Stomach (tissue), 4 donors: ENCODE measurements around the gene EFNA3.

Source experiments
- POLR2AphosphoS5 ChIP-seq, 3 donors: sonication (generic); formaldehyde crosslinking; IDR thresholded peaks; one replicate each; pipeline ENCODE4 v1.6.1; 2016; ENCODE audit warnings: antibody characterized with exemption in 3 of 3
- TF ChIP-seq, protein P1 (sequence below), 7 experiments: fragments of 450-650 bp in 4 of 7; fragments of 200-600 bp in 3 of 7; sonication (generic) in 3 of 7; IDR thresholded peaks; one replicate each; pipeline ENCODE4 v1.5.1; 2016 to 2019; ENCODE audit warnings: antibody characterized with exemption in 7 of 7, control low read depth in 2 of 7, mild to moderate bottlenecking in 1 of 7

DNA sequence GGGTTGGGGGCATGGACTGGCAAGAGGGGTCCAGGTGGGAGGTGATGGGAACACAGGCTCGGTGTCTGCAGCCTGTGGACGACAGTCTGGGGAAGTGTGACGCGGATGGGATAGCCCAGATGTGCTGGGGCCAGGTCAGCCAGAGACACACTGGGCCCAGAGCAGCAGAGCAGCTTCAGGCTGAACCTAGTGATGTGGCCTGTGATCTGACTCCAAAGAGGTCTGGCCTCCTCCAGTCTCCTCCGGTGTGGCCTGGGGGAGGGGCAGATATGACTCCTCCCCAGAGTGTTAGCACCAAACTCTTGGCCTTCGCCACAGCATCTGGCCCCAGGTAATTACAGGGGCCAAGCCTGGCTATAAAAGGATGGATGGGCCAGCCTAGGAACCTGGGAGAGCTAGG lies 13.5 kb downstream of the EFNA3 start:
- TF ChIP-seq, protein P1, sequence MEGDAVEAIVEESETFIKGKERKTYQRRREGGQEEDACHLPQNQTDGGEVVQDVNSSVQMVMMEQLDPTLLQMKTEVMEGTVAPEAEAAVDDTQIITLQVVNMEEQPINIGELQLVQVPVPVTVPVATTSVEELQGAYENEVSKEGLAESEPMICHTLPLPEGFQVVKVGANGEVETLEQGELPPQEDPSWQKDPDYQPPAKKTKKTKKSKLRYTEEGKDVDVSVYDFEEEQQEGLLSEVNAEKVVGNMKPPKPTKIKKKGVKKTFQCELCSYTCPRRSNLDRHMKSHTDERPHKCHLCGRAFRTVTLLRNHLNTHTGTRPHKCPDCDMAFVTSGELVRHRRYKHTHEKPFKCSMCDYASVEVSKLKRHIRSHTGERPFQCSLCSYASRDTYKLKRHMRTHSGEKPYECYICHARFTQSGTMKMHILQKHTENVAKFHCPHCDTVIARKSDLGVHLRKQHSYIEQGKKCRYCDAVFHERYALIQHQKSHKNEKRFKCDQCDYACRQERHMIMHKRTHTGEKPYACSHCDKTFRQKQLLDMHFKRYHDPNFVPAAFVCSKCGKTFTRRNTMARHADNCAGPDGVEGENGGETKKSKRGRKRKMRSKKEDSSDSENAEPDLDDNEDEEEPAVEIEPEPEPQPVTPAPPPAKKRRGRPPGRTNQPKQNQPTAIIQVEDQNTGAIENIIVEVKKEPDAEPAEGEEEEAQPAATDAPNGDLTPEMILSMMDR (IDR thresholded peaks at IDR 0.05): no peak
- TF ChIP-seq POLR2AphosphoS5 (IDR thresholded peaks at IDR 0.05): no peak
